ENCODE data around the gene MYO10.

GRCh38 chr5:16901021-16901644 is 35.0 kb downstream of the MYO10 start:
- TF ChIP-seq, protein P1, sequence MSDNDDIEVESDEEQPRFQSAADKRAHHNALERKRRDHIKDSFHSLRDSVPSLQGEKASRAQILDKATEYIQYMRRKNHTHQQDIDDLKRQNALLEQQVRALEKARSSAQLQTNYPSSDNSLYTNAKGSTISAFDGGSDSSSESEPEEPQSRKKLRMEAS (IDR thresholded peaks at IDR 0.05): no peak
- TF ChIP-seq EGR1 (IDR thresholded peaks at IDR 0.05): no peak
